ENCODE data around the gene FAM222A. TPM values are rescaled to one million over a fixed set of nuclear protein-coding genes. Genes with fewer than 3 reads are reported as not detected.

The FAM222A gene
- total RNA-seq, 1 experiment from 2014 or later, result 2.8 TPM

DNA sequence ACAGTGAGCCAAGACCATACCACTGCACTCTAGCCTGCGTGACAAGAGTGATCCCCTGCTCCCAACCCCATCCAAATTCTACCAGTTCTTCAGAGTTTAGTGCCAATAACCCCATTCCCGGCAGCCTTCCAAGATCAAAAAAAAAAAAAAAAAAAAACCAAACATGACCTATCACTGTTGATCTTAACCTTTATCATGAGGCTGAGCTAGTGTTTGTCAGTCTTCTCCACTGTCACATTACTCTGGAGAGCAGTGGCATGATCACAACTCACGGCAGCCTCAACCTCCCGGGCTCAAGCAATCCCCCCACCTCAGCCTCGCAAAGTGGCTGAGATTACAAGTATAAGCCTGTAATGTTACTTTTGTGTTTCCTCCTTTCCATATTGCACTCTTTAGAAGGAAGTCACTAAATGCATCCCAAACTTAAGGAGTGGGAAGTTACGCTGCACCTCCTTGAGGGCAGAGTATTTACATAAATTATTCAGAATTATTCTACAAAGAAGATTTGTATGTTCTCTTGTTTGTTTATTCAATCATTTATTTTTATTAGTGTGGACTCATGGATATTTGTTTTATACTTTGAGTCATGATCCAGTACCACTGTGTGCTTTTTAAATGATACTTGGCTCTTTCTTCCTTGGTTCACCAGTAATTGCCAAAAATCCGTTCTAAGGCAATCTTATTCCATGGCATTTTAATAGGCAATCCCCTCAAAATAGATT, 31.5 kb upstream of the FAM222A start:
- Histone ChIP-seq H2BK5ac (ENCODE audit: insufficient read length, low read length) (no peak overlapping the region), H3K4me1 (ENCODE audit: insufficient read depth, low read length) (no peaks in the 10 kb centered on the region), H2BK120ac (ENCODE audit: low read depth, low read length, poor library complexity, severe bottlenecking) (no peak overlapping the region), H4K91ac (ENCODE audit: insufficient read length, low read depth, low read length) (no peak overlapping the region), H3K23ac (ENCODE audit: insufficient read length, low read depth, low read length) (no peak overlapping the region), H3K27me3 (ENCODE audit: insufficient read depth, low read length) (no peaks in the 10 kb centered on the region), H3K9ac (ENCODE audit: extremely low read depth, insufficient read length, low read length) (no peak overlapping the region), H3K18ac (ENCODE audit: insufficient read length, low read depth, low read length) (no peak overlapping the region), H2BK12ac (ENCODE audit: insufficient read length, low read depth, low read length) (no peak overlapping the region), H2AK5ac (ENCODE audit: insufficient read length, low read length) (no peak overlapping the region), H3K79me1 (ENCODE audit: insufficient read depth, low read depth, low read length, poor library complexity, severe bottlenecking) (no peaks in the 10 kb centered on the region), H3K23me2 (ENCODE audit: insufficient read length, low read depth, low read length, poor library complexity, severe bottlenecking) (no peaks in the 10 kb centered on the region), H2AFZ (ENCODE audit: low read length) (no peak overlapping the region), H3K27ac (ENCODE audit: insufficient read length, low read depth, low read length) (no peak overlapping the region), H3K9me3 (ENCODE audit: control insufficient read depth, low read depth, low read length) (no peaks in the 10 kb centered on the region), H4K20me1 (ENCODE audit: control insufficient read depth, insufficient read depth, insufficient read length) (no peaks in the 10 kb centered on the region), H3K14ac (ENCODE audit: insufficient read depth, low read length) (no peak overlapping the region), H4K8ac (replicated peaks; ENCODE audit: insufficient read length, low read depth, low read length) (no peak overlapping the region), H2BK15ac (ENCODE audit: low read depth, low read length) (no peak overlapping the region), H3K4me2 (ENCODE audit: insufficient read depth, insufficient read length, low read length) (no peak overlapping the region), H3K56ac (ENCODE audit: insufficient read length, low read depth, low read length) (no peak overlapping the region), H3T11ph (ENCODE audit: low read length) (no peak overlapping the region), H4K5ac (ENCODE audit: insufficient read length, low read depth, low read length) (no peak overlapping the region), H3K79me2 (ENCODE audit: insufficient read depth, low read length) (no peaks in the 10 kb centered on the region), H2BK20ac (ENCODE audit: low read depth, low read length, poor library complexity, severe bottlenecking) (no peak overlapping the region), H3K4ac (ENCODE audit: low read depth, low read length) (no peak overlapping the region)
- peaks cover 26% of the 10 kb centered on the region for H3K27me3 Mint-ChIP-seq (ENCODE audit: low read depth)
- H3K4me1 Mint-ChIP-seq, result peaks cover 4 to 10% of the 10 kb centered on the region in 2 experiments; a peak in 2 of 4 replicates
- DNase-seq, result no peak
- no peaks in the 10 kb centered on the region for H3K36me3 Mint-ChIP-seq (ENCODE audit: insufficient read depth in 1 of 3, low read depth in 3 of 3)
- TF ChIP-seq, protein P1, sequence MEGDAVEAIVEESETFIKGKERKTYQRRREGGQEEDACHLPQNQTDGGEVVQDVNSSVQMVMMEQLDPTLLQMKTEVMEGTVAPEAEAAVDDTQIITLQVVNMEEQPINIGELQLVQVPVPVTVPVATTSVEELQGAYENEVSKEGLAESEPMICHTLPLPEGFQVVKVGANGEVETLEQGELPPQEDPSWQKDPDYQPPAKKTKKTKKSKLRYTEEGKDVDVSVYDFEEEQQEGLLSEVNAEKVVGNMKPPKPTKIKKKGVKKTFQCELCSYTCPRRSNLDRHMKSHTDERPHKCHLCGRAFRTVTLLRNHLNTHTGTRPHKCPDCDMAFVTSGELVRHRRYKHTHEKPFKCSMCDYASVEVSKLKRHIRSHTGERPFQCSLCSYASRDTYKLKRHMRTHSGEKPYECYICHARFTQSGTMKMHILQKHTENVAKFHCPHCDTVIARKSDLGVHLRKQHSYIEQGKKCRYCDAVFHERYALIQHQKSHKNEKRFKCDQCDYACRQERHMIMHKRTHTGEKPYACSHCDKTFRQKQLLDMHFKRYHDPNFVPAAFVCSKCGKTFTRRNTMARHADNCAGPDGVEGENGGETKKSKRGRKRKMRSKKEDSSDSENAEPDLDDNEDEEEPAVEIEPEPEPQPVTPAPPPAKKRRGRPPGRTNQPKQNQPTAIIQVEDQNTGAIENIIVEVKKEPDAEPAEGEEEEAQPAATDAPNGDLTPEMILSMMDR (conservative IDR thresholded peaks at IDR 0.05), result no peak
- WGBS (ENCODE audit: extremely low coverage, insufficient read length, low lambda C conversion rate), result no CpG with 5 or more reads among the region's 7 CpGs
- peak overlapping the region in 1 of 3 experiments; percentile 15; a peak in 1 of 7 replicates for H3K27ac Mint-ChIP-seq
- H3K9me3 Mint-ChIP-seq, result no peaks in the 10 kb centered on the region
- H3K4me3 Mint-ChIP-seq, result no peak overlapping the region

Data from H9 (cell line).